ENCODE measurements around the gene GPER1. TPM values are rescaled to one million over a fixed set of nuclear protein-coding genes. Genes with fewer than 3 reads are reported as not detected.
"Not testable (repeated sequence)": the region's sequence is repeated elsewhere in the genome, so short reads cannot be mapped to it uniquely, and the experiment has no call there.

The GPER1 gene
- total RNA-seq, 3 donors from 2014 or later = 7.9 to 14.7 (median 9.8) TPM

DNA sequence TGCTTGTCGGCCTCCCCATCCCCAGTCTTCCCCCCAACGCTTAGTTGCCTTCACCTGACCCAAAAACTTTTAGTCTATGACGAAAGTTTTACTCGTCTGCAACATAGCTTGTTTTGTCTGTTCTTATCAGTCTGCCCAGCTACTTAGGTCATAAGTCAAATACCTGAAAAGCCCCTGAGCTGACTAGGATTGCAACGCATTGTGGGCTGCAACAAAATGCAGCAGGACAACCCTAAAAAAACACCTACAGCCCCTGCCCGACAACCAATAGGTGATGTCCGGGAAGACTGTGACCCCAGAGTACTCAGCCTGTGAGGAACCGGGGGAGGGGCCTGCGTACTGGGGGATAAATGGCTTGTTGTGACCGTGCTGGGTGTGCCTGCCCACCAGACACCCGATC lies 19.3 kb upstream of the GPER1 start:
- Histone ChIP-seq H3K4me1 (ENCODE audit: low read depth) (peaks cover 9% of the 10 kb centered on the region), H3K4me3 (no peak overlapping the region), H3K36me3 (ENCODE audit: low read depth) (no peaks in the 10 kb centered on the region), H3K9me3 (no peaks in the 10 kb centered on the region)
- DNase-seq = no peak
- intact Hi-C loops (cut with DNase I, micrococcal nuclease) = loop anchor here in 1 of 2 donors (5.0 kb wide), 1 partner anchor 76 kb away; no protein-coding TSS in a partner anchor
- no peak for ATAC-seq
- TF ChIP-seq, protein P1, sequence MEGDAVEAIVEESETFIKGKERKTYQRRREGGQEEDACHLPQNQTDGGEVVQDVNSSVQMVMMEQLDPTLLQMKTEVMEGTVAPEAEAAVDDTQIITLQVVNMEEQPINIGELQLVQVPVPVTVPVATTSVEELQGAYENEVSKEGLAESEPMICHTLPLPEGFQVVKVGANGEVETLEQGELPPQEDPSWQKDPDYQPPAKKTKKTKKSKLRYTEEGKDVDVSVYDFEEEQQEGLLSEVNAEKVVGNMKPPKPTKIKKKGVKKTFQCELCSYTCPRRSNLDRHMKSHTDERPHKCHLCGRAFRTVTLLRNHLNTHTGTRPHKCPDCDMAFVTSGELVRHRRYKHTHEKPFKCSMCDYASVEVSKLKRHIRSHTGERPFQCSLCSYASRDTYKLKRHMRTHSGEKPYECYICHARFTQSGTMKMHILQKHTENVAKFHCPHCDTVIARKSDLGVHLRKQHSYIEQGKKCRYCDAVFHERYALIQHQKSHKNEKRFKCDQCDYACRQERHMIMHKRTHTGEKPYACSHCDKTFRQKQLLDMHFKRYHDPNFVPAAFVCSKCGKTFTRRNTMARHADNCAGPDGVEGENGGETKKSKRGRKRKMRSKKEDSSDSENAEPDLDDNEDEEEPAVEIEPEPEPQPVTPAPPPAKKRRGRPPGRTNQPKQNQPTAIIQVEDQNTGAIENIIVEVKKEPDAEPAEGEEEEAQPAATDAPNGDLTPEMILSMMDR (IDR thresholded peaks at IDR 0.05) = no peak

DNA sequence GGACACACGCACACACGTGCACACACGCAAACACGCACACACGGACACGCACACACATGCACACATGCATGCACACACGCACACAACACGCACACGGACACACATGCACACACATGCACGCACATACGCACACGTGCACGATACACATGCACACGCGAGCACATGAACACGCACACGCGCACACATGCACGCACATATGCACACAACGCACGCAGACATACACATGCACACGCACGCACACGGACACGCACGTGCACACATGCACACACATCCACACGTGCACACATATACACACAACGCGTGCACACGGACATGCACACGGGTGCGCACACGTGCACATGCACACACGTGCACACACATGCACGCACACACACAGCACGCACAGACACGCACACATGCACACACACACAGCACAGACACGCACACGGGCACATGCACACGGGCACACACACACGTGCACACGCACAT lies 17.3 kb upstream of the GPER1 start:
- Histone ChIP-seq H3K4me3 (no peak overlapping the region), H3K4me1 (ENCODE audit: low read depth) (peaks cover 5% of the 10 kb centered on the region), H3K9me3 (no peaks in the 10 kb centered on the region), H3K36me3 (ENCODE audit: low read depth) (no peaks in the 10 kb centered on the region)
- no peak for ATAC-seq
- TF ChIP-seq, protein P1 (IDR thresholded peaks at IDR 0.05) = no peak
- DNase-seq = no peak
- intact Hi-C loops (cut with DNase I, micrococcal nuclease) = no loop called here

DNA sequence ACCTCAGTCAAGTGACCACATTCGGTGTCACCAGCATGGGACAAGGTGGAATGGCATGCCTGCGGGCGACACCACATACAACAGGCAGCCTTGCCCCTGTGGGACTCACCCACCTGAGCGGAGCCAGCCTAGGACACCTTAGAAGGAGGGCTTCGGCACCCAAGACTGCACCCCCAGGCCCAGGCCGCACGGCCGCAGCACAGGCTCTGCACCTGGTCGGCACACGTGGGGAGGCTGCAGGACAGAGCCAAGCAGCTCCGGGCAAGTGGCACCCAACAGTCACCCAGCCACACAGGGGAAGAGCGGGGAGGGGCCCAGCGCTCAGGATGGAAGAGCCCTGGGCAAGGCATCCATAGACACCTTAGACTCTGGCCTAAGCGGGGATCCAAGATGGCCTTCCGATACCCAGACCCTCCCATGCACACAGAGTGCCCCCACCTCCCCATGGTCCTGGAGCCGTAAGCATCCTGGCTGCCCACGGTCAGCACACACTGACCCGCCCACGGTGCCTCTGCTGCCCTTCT lies 16.1 kb upstream of the GPER1 start:
- Histone ChIP-seq H3K4me1 (ENCODE audit: low read depth) (no peaks in the 10 kb centered on the region), H3K4me3 (no peak overlapping the region), H3K9me3 (no peaks in the 10 kb centered on the region), H3K36me3 (ENCODE audit: low read depth) (no peaks in the 10 kb centered on the region)
- no peak for ATAC-seq
- TF ChIP-seq, protein P1 (IDR thresholded peaks at IDR 0.05) = no peak
- intact Hi-C loops (cut with DNase I, micrococcal nuclease) = no loop called here
- no peak for DNase-seq

DNA sequence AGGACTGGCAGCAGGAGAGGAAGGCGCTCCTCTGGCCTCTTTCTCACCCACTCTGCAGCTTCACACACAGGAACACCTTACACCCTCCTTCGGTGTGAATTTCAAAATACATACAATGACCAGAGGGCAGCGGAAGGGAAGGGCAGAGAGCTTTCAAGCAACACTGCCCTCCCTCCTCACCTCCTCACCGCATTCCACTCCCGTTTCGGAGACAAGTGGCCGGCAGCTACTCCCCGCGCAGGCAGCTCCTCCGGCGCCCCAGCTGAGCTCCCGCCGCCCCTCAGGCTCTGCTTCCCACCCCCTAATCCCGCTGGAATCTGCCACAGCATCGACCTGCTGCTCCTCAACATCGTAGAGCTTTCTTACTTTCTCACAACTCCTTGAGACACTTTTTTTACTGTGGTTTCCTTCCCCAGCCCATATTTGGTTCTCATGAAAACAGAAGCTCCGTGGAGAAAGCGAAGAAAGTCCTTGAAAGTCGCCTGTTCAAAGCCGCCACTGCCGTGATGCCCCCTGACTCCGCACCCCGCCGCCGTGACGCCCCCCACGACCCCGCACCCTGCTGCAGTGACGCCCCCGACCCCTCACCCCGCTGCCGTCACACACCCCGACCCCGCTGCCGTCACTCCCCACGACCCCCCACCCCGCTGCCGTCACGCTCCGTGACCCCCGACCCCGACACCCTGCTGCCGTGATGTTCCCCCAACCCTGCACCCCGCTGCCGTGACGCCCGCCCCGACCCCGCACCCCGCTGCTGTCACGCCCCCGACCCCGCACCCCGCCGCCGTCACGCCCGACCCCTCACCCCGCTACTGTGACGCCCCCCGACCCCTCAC lies 14.6 kb upstream of the GPER1 start:
- DNase-seq = no peak
- TF ChIP-seq, protein P1 (IDR thresholded peaks at IDR 0.05) = no peak
- intact Hi-C loops (cut with DNase I, micrococcal nuclease) = no loop called here
- Histone ChIP-seq H3K9me3 (no peaks in the 10 kb centered on the region), H3K36me3 (ENCODE audit: low read depth) (no peaks in the 10 kb centered on the region), H3K4me3 (no peak overlapping the region), H3K4me1 (ENCODE audit: low read depth) (no peaks in the 10 kb centered on the region)
- no peak for ATAC-seq

DNA sequence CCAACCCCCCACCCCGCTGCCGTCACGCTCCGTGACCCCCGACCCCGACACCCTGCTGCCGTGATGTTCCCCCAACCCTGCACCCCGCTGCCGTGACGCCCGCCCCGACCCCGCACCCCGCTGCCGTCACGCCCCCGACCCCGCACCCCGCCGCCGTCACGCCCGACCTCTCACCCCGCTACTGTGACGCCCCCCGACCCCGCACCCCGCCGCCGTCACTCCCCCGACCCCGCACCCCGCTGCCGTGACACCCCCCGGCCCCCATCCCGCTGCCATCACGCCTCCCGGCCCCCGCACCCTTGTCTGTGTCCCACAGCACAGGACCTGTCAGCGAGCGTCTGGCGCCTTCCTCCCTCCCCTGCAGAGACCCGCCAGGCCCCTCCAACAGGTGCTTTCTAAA lies 13.9 kb upstream of the GPER1 start:
- H3K4me1 ChIP-seq (ENCODE audit: low read depth); H3K9me3 ChIP-seq; DNase-seq; H3K36me3 ChIP-seq (ENCODE audit: low read depth); ATAC-seq; H3K4me3 ChIP-seq; intact Hi-C loops (cut with DNase I, micrococcal nuclease): not testable (repeated sequence)
